ENCODE measurements around the gene DLK1.

DNA sequence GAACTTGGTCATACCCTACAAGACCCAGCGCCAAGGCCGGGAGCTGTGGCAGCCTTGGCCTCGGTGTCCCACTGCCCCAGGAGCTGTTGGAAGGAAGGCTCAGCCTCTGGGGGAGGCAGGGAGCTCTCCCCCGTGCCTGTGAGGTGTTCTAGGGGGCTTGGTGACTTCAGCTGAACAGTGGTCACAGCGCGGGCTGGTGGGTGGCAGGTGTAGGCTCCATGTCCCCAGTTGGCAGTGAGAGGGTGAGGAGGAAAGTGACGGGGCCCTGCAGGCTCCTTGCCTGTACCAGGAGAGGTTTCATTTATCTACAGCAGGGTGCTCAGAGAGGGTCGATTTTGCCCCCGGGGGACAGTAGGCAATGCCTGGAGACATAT is 47.5 kb downstream of the DLK1 start:
- TF ChIP-seq, protein P1, sequence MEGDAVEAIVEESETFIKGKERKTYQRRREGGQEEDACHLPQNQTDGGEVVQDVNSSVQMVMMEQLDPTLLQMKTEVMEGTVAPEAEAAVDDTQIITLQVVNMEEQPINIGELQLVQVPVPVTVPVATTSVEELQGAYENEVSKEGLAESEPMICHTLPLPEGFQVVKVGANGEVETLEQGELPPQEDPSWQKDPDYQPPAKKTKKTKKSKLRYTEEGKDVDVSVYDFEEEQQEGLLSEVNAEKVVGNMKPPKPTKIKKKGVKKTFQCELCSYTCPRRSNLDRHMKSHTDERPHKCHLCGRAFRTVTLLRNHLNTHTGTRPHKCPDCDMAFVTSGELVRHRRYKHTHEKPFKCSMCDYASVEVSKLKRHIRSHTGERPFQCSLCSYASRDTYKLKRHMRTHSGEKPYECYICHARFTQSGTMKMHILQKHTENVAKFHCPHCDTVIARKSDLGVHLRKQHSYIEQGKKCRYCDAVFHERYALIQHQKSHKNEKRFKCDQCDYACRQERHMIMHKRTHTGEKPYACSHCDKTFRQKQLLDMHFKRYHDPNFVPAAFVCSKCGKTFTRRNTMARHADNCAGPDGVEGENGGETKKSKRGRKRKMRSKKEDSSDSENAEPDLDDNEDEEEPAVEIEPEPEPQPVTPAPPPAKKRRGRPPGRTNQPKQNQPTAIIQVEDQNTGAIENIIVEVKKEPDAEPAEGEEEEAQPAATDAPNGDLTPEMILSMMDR (optimal IDR thresholded peaks at IDR 0.05 in 1 of 3, IDR thresholded peaks at IDR 0.05 in 1 of 3, conservative IDR thresholded peaks at IDR 0.05 in 1 of 3; ENCODE audit: extremely low read depth in 1 of 3, insufficient read depth in 2 of 3, low read length in 3 of 3), result no peak
- TF ChIP-seq EZH2 (IDR thresholded peaks at IDR 0.05; ENCODE audit: low read length), result no peak
